ENCODE results near the gene SDE2.
"Not testable (repeated sequence)": the region's sequence is repeated elsewhere in the genome, so short reads cannot be mapped to it uniquely, and the experiment has no call there.

SDE2 gene

DNA sequence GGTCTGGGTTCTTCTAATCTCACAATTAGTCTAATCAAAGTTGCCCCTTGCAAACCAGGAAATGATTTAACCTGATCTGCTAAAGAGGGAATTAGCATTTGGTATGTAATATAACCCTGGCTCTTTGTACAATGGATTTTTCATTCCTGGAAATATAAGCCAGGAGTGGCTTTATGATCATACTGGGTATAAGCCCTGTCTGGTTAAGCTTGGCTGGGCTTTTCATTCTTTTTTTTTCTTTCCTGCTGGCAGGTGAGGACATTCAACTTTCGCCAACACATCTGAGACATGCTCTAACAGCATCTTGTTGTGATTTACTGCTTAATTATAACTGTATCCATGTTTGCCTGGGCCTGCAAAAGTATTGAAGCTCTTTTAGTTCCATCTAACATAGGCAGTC, 20.4 kb upstream of the SDE2 start:
- DNase-seq (ENCODE audit: low spot score): no peak
- TF ChIP-seq CTCF (IDR thresholded peaks at IDR 0.05; ENCODE audit: extremely low read depth, insufficient read depth, missing control alignments): no peak
- in situ Hi-C loops (cut with MboI; ENCODE audit: low pct_unique_long_range_greater_than_20kb, low sequenced_read_pairs, unreplicated experiment): no loop called here

- TF ChIP-seq CTCF (IDR thresholded peaks at IDR 0.05; ENCODE audit: extremely low read depth, insufficient read depth, missing control alignments): no peak
- in situ Hi-C loops (cut with MboI; ENCODE audit: low pct_unique_long_range_greater_than_20kb, low sequenced_read_pairs, unreplicated experiment): no loop called here
- DNase-seq (ENCODE audit: low spot score): no peak
Observed at GRCh38 chr1:226017070-226017469, 17.9 kb upstream of the SDE2 start.

GRCh38 chr1:226009650-226010044, 10.5 kb upstream of the SDE2 start:
- TF ChIP-seq CTCF (IDR thresholded peaks at IDR 0.05; ENCODE audit: extremely low read depth, insufficient read depth, missing control alignments): no peak
- DNase-seq (ENCODE audit: low spot score): no peak
- in situ Hi-C loops (cut with MboI; ENCODE audit: low pct_unique_long_range_greater_than_20kb, low sequenced_read_pairs, unreplicated experiment): no loop called here

GRCh38 chr1:226007126-226007892, 8.2 kb upstream of the SDE2 start:
- DNase-seq (ENCODE audit: low spot score); in situ Hi-C loops (cut with MboI; ENCODE audit: low pct_unique_long_range_greater_than_20kb, low sequenced_read_pairs, unreplicated experiment): not testable (repeated sequence)

DNA sequence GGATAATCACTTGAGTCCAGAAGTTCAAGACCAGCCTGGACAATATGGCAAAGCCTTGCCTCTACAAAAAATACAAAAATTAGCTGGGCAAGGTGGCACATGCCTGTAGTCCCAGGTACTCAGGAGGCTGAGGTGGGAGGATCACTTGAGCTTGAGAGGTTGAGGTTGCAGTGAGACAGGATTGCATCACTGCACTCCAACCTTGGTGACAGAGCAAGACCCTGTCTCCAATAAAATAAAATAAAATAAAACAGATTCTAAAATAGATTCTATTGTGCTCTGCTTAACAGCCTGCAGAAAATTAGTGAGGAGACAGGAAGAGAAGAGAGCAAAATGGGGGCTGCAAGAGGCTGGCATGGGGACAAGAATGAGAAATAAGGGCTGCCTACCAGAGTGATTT, 7.5 kb upstream of the SDE2 start:
- in situ Hi-C loops (cut with MboI; ENCODE audit: low pct_unique_long_range_greater_than_20kb, low sequenced_read_pairs, unreplicated experiment): no loop called here
- no peak for DNase-seq (ENCODE audit: low spot score)
- TF ChIP-seq CTCF (IDR thresholded peaks at IDR 0.05; ENCODE audit: extremely low read depth, insufficient read depth, missing control alignments): no peak

- in situ Hi-C loops (cut with MboI; ENCODE audit: low pct_unique_long_range_greater_than_20kb, low sequenced_read_pairs, unreplicated experiment): no loop called here
- no peak for TF ChIP-seq CTCF (IDR thresholded peaks at IDR 0.05; ENCODE audit: extremely low read depth, insufficient read depth, missing control alignments)
Observed at GRCh38 chr1:226004396-226004795, 5.3 kb upstream of the SDE2 start.

DNA sequence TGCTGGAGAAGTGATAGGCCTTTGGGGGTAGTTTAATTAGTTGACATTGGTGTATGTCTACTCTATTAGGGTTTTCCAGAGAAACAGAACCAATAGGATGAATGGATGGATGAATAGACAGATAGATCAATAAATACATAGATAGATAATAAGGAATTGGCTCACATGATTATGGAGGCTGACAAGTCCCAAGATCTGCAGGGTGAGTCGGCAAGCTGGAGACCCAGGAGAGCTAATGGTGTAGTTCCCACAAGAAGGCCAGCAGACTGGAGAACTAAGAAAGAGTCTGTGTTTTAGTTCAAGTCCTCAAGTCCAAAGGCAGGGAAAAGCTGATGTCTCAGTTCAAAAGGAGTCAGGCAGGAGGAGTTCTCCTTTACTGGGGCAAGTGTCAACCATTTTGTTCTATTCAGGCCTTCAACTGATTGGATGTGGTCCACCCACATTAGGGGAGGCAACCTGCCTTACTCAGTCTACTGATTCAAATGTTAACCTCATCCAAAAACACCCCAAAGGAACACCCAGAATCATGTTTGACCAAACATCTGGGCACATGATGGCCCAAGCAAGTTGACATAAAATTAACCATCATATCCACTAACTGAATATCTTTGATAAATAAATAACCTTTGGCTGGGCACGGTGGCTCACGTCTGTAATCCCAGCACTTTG, 4.5 kb upstream of the SDE2 start:
- in situ Hi-C loops (cut with MboI; ENCODE audit: low pct_unique_long_range_greater_than_20kb, low sequenced_read_pairs, unreplicated experiment): no loop called here
- TF ChIP-seq CTCF (IDR thresholded peaks at IDR 0.05; ENCODE audit: extremely low read depth, insufficient read depth, missing control alignments): no peak
- no peak for DNase-seq (ENCODE audit: low spot score)

More at GRCh38 chr1:226004396-226004795, 5.3 kb upstream of the SDE2 start:
- DNase-seq (ENCODE audit: low spot score): no peak

All from GM13977 (cell line).